CD14-positive monocyte (primary cell): ENCODE measurements around the gene SPI1. TPM values are rescaled to one million over a fixed set of nuclear protein-coding genes. Genes with fewer than 3 reads are reported as not detected.
A peak's percentile ranks its signal among the peaks of the same experiment; 100 is the strongest.

Source experiments
- DNase-seq, 3 donors: peaks; one replicate each; pipeline ENCODE4 v3.0.0-alpha.2; 2011 to 2022
- H2AFZ ChIP-seq: 2 replicates; pipeline ENCODE4 v1.6.0; 2012; ENCODE audit warnings: mild to moderate bottlenecking, low read depth, low read length, inconsistent platforms; ENCODE audit not compliant: insufficient read depth, poor library complexity, severe bottlenecking
- H3K27ac ChIP-seq, 2 donors: 1 replicate in 1 of 2; 2 replicates in 1 of 2; pipeline ENCODE4 v1.5.1; 2012 to 2013; ENCODE audit warnings: low read length in 2 of 2, control low read depth in 1 of 2, inconsistent platforms in 1 of 2, low read depth in 1 of 2, mild to moderate bottlenecking in 1 of 2
- H3K27me3 ChIP-seq, 2 donors: one replicate each; pipeline versions ENCODE4 v1.6.0 to v1.6.1; 2011 to 2013; ENCODE audit warnings: low read length in 2 of 2; ENCODE audit not compliant: control insufficient read depth in 2 of 2, insufficient read depth in 2 of 2
- H3K36me3 ChIP-seq, 2 donors: replicated peaks in 1 of 2; 1 replicate in 1 of 2; 2 replicates in 1 of 2; pipeline versions ENCODE4 v1.5.1 to v1.6.1; 2012 to 2013; ENCODE audit warnings: low read length in 2 of 2, control low read depth in 1 of 2, inconsistent platforms in 1 of 2, mild to moderate bottlenecking in 1 of 2; ENCODE audit not compliant: insufficient read depth in 2 of 2, control insufficient read depth in 1 of 2
- H3K4me1 ChIP-seq, 2 donors: 1 replicate in 1 of 2; 2 replicates in 1 of 2; pipeline versions ENCODE4 v1.5.1 to v1.6.1; 2012 to 2013; ENCODE audit warnings: low read length in 2 of 2, control low read depth in 1 of 2, inconsistent platforms in 1 of 2, mild to moderate bottlenecking in 1 of 2, moderate library complexity in 1 of 2; ENCODE audit not compliant: insufficient read depth in 2 of 2, control insufficient read depth in 1 of 2
- H3K4me2 ChIP-seq: replicated peaks from 2 replicates; pipeline ENCODE3; 2012; ENCODE audit warnings: low read length, moderate library complexity, mild to moderate bottlenecking; ENCODE audit not compliant: poor library complexity, severe bottlenecking; ENCODE audit errors: extremely low read depth
- H3K4me3 ChIP-seq, 3 experiments: fragments of 200-600 bp in 1 of 3; sonication (generic) in 1 of 3; replicated peaks in 1 of 3; 1 replicate in 2 of 3; 2 replicates in 1 of 3; pipeline ENCODE4 v1.5.1; 2011 to 2013; ENCODE audit warnings: low read length in 3 of 3, mild to moderate bottlenecking in 3 of 3, control low read depth in 2 of 3, low read depth in 2 of 3, inconsistent platforms in 1 of 3, moderate library complexity in 1 of 3
- H3K79me2 ChIP-seq: 2 replicates; pipeline ENCODE4 v1.6.0; 2012; ENCODE audit warnings: mild to moderate bottlenecking, control low read depth, inconsistent platforms, low read length, moderate library complexity; ENCODE audit not compliant: insufficient read depth
- H3K9ac ChIP-seq: 2 replicates; pipeline ENCODE4 v1.6.0; 2017; ENCODE audit warnings: low read length, mild to moderate bottlenecking; ENCODE audit not compliant: insufficient read depth, poor library complexity, severe bottlenecking
- H3K9me3 ChIP-seq, 2 donors: replicated peaks in 1 of 2; 1 replicate in 1 of 2; 2 replicates in 1 of 2; pipeline versions ENCODE4 v1.5.1 to v1.6.1; 2012 to 2013; ENCODE audit warnings: low read length in 2 of 2, control low read depth in 1 of 2; ENCODE audit not compliant: control insufficient read depth in 1 of 2, insufficient read depth in 1 of 2
- H4K20me1 ChIP-seq: 2 replicates; pipeline ENCODE4 v1.6.0; 2012; ENCODE audit warnings: mild to moderate bottlenecking, low read length, control low read depth, moderate library complexity; ENCODE audit not compliant: insufficient read depth
- H3K27ac Mint-ChIP-seq, 7 donors: one replicate each; pipeline ENCODE4 v1.8.0; 2020; ENCODE audit warnings: mild to moderate bottlenecking in 7 of 7, mixed read lengths in 7 of 7, moderate library complexity in 6 of 7, inconsistent platforms in 2 of 7
- H3K27me3 Mint-ChIP-seq, 3 donors: one replicate each; pipeline ENCODE4 v1.8.0; 2021 to 2022; ENCODE audit warnings: low read depth in 3 of 3, mild to moderate bottlenecking in 3 of 3, mixed read lengths in 3 of 3, moderate library complexity in 3 of 3, inconsistent platforms in 1 of 3
- H3K36me3 Mint-ChIP-seq, 2 donors: one replicate each; pipeline ENCODE4 v1.8.0; 2020; ENCODE audit warnings: mixed read lengths in 2 of 2, inconsistent platforms in 1 of 2, mild to moderate bottlenecking in 1 of 2
- H3K4me1 Mint-ChIP-seq: one replicate; pipeline ENCODE4 v1.8.0; 2020; ENCODE audit warnings: mild to moderate bottlenecking, mixed read lengths
- H3K4me3 Mint-ChIP-seq, 2 donors: one replicate each; pipeline ENCODE4 v1.8.0; 2020; ENCODE audit warnings: mild to moderate bottlenecking in 2 of 2, mixed read lengths in 2 of 2, moderate library complexity in 1 of 2
- H3K9me3 Mint-ChIP-seq, 7 donors: one replicate each; pipeline ENCODE4 v1.8.0; 2020 to 2022; ENCODE audit warnings: mixed read lengths in 7 of 7, mild to moderate bottlenecking in 6 of 7, moderate library complexity in 6 of 7, inconsistent platforms in 2 of 7
- WGBS: methylation state at CpG from one replicate; pipeline ENCODE4 v1.1.5; 2013; ENCODE audit warnings: missing lambda C conversion rate; ENCODE audit not compliant: insufficient coverage; 5-methylcytosine and 5-hydroxymethylcytosine counted together
- intact Hi-C, 2 donors: fragments of 100-400 bp; cut with micrococcal nuclease; formaldehyde crosslinking; loops; one replicate each; pipeline versions ENCODE4 v1.15.0 to v1.15.1; 2023
- polyA plus RNA-seq, 3 donors: library from polyadenylated mRNA; depleted of rRNA in 1 of 3; unstranded in 2 of 3; stranded (reverse) in 1 of 3; fragments of 300-500 nt in 2 of 3; fragments of >200 nt in 1 of 3; fragmentation: Illumina TruSeq in 2 of 3; gene quantifications; 1 replicate in 2 of 3; 2 replicates in 1 of 3; pipeline ENCODE4 v1.2.3, GENCODE V29; 2012 to 2021
- TF ChIP-seq, protein P1 (sequence below): fragments of 200-600 bp; IDR thresholded peaks from one replicate; pipeline ENCODE4 v1.8.0; 2022; ENCODE audit warnings: antibody characterized with exemption, mild to moderate bottlenecking

SPI1 gene
- polyA plus RNA-seq, 3 donors = 156 to 914 (median 223) TPM

GRCh38 chr11:47375546-47376085 lies 2.7 kb downstream of the SPI1 start:
- Histone ChIP-seq H3K27ac (peak overlapping the region; percentile 96 to 97), H3K4me2 (peak overlapping the region; percentile 97)
- peak overlapping the region; percentile 98 to 99 for H3K4me3 Mint-ChIP-seq

GRCh38 chr11:47375020-47375419 lies 3.3 kb downstream of the SPI1 start:
- DNase-seq = peak in 1 of 3 donors; percentile 26
- peak overlapping the region; percentile 98 to 99 for H3K4me3 Mint-ChIP-seq
- H3K27ac Mint-ChIP-seq = peak overlapping the region in 1 of 7 donors; percentile 89
- Histone ChIP-seq H3K27ac (peak overlapping the region; percentile 96 to 97), H3K4me3 (peak overlapping the region; percentile 84 to 99 (median 97)), H3K4me2 (peak overlapping the region; percentile 97), H3K9me3 (no peaks in the 10 kb centered on the region), H4K20me1 (peaks cover 67% of the 10 kb centered on the region), H3K79me2 (peaks cover 98% of the 10 kb centered on the region), H3K9ac (peak overlapping the region; percentile 99), H2AFZ (no peak overlapping the region), H3K36me3 (peaks cover 53 to 72% of the 10 kb centered on the region in 2 donors), H3K27me3 (no peaks in the 10 kb centered on the region), H3K4me1 (peaks cover 57 to 68% of the 10 kb centered on the region in 2 donors)
- 3% methylated on average over 6 of the region's 8 CpGs for WGBS
- H3K9me3 Mint-ChIP-seq = peaks cover 0 to 5% (median 0%) of the 10 kb centered on the region in 7 donors
- peaks cover 52 to 75% of the 10 kb centered on the region in 2 donors for H3K36me3 Mint-ChIP-seq
- intact Hi-C loops = loop anchor here in 1 of 2 donors (1.0 kb wide), 1 partner anchor 18 kb away; no protein-coding TSS in a partner anchor
- peaks cover 0 to 4% (median 2%) of the 10 kb centered on the region in 3 donors for H3K27me3 Mint-ChIP-seq
- H3K4me1 Mint-ChIP-seq = peaks cover 51% of the 10 kb centered on the region
- TF ChIP-seq, protein P1, sequence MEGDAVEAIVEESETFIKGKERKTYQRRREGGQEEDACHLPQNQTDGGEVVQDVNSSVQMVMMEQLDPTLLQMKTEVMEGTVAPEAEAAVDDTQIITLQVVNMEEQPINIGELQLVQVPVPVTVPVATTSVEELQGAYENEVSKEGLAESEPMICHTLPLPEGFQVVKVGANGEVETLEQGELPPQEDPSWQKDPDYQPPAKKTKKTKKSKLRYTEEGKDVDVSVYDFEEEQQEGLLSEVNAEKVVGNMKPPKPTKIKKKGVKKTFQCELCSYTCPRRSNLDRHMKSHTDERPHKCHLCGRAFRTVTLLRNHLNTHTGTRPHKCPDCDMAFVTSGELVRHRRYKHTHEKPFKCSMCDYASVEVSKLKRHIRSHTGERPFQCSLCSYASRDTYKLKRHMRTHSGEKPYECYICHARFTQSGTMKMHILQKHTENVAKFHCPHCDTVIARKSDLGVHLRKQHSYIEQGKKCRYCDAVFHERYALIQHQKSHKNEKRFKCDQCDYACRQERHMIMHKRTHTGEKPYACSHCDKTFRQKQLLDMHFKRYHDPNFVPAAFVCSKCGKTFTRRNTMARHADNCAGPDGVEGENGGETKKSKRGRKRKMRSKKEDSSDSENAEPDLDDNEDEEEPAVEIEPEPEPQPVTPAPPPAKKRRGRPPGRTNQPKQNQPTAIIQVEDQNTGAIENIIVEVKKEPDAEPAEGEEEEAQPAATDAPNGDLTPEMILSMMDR = no peak

More at GRCh38 chr11:47375546-47376085, 2.7 kb downstream of the SPI1 start:
- TF ChIP-seq, protein P1 = no peak
- no peak overlapping the region for H3K27ac Mint-ChIP-seq
- H3K9me3 Mint-ChIP-seq = peaks cover 0 to 5% (median 0%) of the 10 kb centered on the region in 7 donors
- peak overlapping the region; percentile 99 for H3K9ac ChIP-seq
- peaks cover 50 to 67% of the 10 kb centered on the region in 2 donors for H3K36me3 ChIP-seq
- H3K4me1 Mint-ChIP-seq = peaks cover 49% of the 10 kb centered on the region
- peak overlapping the region; percentile 84 to 99 (median 97) for H3K4me3 ChIP-seq
- no peaks in the 10 kb centered on the region for H3K27me3 ChIP-seq
- DNase-seq = peak in 1 of 3 donors; percentile 4
- H3K36me3 Mint-ChIP-seq = peaks cover 52 to 71% of the 10 kb centered on the region in 2 donors
- peaks cover 61% of the 10 kb centered on the region for H4K20me1 ChIP-seq
- no peaks in the 10 kb centered on the region for H3K9me3 ChIP-seq
- H3K4me1 ChIP-seq = peaks cover 54 to 71% of the 10 kb centered on the region in 2 donors
- H3K27me3 Mint-ChIP-seq = peaks cover 0 to 4% (median 2%) of the 10 kb centered on the region in 3 donors
- 73% methylated on average over 7 of the region's 13 CpGs for WGBS
- peaks cover 98% of the 10 kb centered on the region for H3K79me2 ChIP-seq
- H2AFZ ChIP-seq = no peak overlapping the region
- intact Hi-C loops = loop anchor here in 1 of 2 donors (1.0 kb wide), 1 partner anchor 18 kb away; no protein-coding TSS in a partner anchor
